ENCODE measurements around the gene SLC6A18. TPM values are rescaled to one million over a fixed set of nuclear protein-coding genes. Genes with fewer than 3 reads are reported as not detected.
"Not testable (repeated sequence)": the region's sequence is repeated elsewhere in the genome, so short reads cannot be mapped to it uniquely, and the experiment has no call there.

Gene SLC6A18
- polyA plus RNA-seq, 1 donor (not counting 4 experiments of a cell fraction or from before 2014, with no cell fraction given): not detected

DNA sequence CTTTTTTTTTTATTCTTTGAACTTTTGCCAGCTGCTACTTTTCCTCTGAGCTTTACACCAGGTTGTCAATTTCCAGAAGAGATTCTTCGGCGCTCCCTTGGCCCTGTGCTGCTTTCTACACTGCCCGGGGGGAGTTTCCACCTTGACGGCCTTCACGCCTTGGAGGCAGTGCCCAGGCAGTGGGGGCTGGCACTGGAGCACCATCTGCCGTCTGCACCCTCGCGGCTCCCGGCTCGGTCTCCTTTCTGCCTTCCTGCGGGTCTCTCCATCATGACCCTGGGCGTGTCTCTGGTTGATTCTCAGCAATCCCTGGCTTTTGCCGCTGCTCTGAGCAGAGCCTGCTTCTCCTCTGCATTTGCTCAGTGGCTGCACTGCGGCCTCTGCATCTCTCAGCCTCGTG, 2.9 kb downstream of the SLC6A18 start:
- Histone ChIP-seq H2AFZ (ENCODE audit: control insufficient read depth, low read length) (no peak overlapping the region), H3K27ac (ENCODE audit: control insufficient read depth, insufficient read depth, low read length) (no peak overlapping the region), H3K4me2 (ENCODE audit: control insufficient read depth, extremely low read depth, insufficient read depth, low read depth, low read length) (no peak overlapping the region), H3K4me1 (ENCODE audit: control insufficient read depth, extremely low read depth, insufficient read depth, low read length) (no peaks in the 10 kb centered on the region), H3K9ac (ENCODE audit: control insufficient read depth, extremely low read depth, insufficient read depth, low read length) (no peak overlapping the region), H3K36me3 (ENCODE audit: control insufficient read depth in 2 of 2, extremely low read depth in 1 of 2, insufficient read depth in 2 of 2, low read length in 2 of 2) (no peaks in the 10 kb centered on the region), H3K27me3 (ENCODE audit: control insufficient read depth, extremely low read depth, insufficient read depth, low read length) (peaks cover 2% of the 10 kb centered on the region), H3K9me3 (ENCODE audit: control insufficient read depth, low read depth, low read length) (peaks cover 5% of the 10 kb centered on the region), H3K4me3 (ENCODE audit: control insufficient read depth in 2 of 3, extremely low read depth in 1 of 3, insufficient read depth in 2 of 3, low read depth in 1 of 3, low read length in 3 of 3) (no peak overlapping the region), H3K9me1 (ENCODE audit: control insufficient read depth, extremely low read depth, insufficient read depth, low read length) (no peaks in the 10 kb centered on the region), H3K79me2 (ENCODE audit: control insufficient read depth, insufficient read depth, low read length) (no peaks in the 10 kb centered on the region), H4K20me1 (ENCODE audit: control insufficient read depth, extremely low read depth, insufficient read depth, low read length) (no peaks in the 10 kb centered on the region)
- DNase-seq (ENCODE audit: low read depth, low spot score) (no peak), FAIRE-seq (no peak)
- TF ChIP-seq CTCF (optimal IDR thresholded peaks at IDR 0.05 in 1 of 3, IDR thresholded peaks at IDR 0.05 in 1 of 3, conservative IDR thresholded peaks at IDR 0.05 in 1 of 3; ENCODE audit: extremely low read depth in 1 of 3, insufficient read depth in 2 of 3, low read length in 3 of 3): no peak
- TF ChIP-seq EZH2 (IDR thresholded peaks at IDR 0.05; ENCODE audit: low read length): no peak
- dilution Hi-C loops (cut with MboI; ENCODE audit: extremely low pct_ligation_motif_present, low sequenced_read_pairs): no loop called here

DNA sequence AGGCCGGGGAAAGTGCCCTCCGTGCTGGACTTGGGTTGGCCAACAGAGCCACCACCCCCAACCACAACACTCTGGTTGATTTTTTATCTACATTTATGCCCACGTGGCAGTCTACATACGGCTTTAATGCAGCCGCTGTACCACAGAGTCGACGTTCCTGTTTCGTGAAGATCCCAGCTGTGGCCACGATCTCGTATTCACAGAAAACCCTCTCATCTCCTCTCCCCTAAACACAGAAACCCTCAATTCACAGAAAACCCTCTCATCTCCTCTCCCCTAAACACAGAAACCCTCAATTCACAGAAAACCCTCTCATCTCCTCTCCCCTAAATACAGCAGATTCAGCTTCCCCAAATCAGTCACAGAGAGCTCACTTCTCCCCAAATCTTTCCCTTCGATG, 3.8 kb downstream of the SLC6A18 start:
- H3K4me2 ChIP-seq (ENCODE audit: control insufficient read depth, extremely low read depth, insufficient read depth, low read depth, low read length); H3K36me3 ChIP-seq (ENCODE audit: control insufficient read depth in 2 of 2, extremely low read depth in 1 of 2, insufficient read depth in 2 of 2, low read length in 2 of 2); H3K27me3 ChIP-seq (ENCODE audit: control insufficient read depth, extremely low read depth, insufficient read depth, low read length); H2AFZ ChIP-seq (ENCODE audit: control insufficient read depth, low read length); H3K27ac ChIP-seq (ENCODE audit: control insufficient read depth, insufficient read depth, low read length); H4K20me1 ChIP-seq (ENCODE audit: control insufficient read depth, extremely low read depth, insufficient read depth, low read length); H3K79me2 ChIP-seq (ENCODE audit: control insufficient read depth, insufficient read depth, low read length); dilution Hi-C loops (cut with MboI; ENCODE audit: extremely low pct_ligation_motif_present, low sequenced_read_pairs); H3K4me1 ChIP-seq (ENCODE audit: control insufficient read depth, extremely low read depth, insufficient read depth, low read length); H3K9me3 ChIP-seq (ENCODE audit: control insufficient read depth, low read depth, low read length); FAIRE-seq; H3K4me3 ChIP-seq (ENCODE audit: control insufficient read depth in 2 of 3, extremely low read depth in 1 of 3, insufficient read depth in 2 of 3, low read depth in 1 of 3, low read length in 3 of 3); H3K9me1 ChIP-seq (ENCODE audit: control insufficient read depth, extremely low read depth, insufficient read depth, low read length); DNase-seq (ENCODE audit: low read depth, low spot score); H3K9ac ChIP-seq (ENCODE audit: control insufficient read depth, extremely low read depth, insufficient read depth, low read length): not testable (repeated sequence)

DNA sequence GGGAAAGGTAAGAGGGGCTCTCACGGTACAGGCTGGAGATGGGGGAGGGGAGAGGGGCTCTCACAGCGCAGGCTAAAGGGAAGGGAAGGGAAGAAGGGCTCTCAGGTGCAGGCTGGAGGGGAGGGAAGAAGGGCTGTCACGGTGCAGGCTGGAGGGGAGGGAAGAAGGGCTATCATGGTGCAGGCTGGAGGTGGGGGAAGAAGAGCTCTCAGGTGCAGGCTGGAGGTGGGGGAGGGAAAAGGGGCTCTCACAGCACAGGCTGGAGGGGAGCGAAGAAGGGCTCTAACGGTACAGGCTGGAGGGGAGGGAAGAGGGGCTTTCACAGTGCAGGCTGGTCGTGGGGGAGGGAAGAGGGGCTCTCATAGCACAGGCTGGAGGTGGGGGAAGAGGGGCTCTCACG, 4.6 kb downstream of the SLC6A18 start:
- no peak overlapping the region for H3K4me2 ChIP-seq (ENCODE audit: control insufficient read depth, extremely low read depth, insufficient read depth, low read depth, low read length)
- H3K9me3 ChIP-seq (ENCODE audit: control insufficient read depth, low read depth, low read length): peaks cover 5% of the 10 kb centered on the region
- FAIRE-seq (no peak), DNase-seq (ENCODE audit: low read depth, low spot score) (no peak)
- H3K4me1 ChIP-seq (ENCODE audit: control insufficient read depth, extremely low read depth, insufficient read depth, low read length): no peaks in the 10 kb centered on the region
- no peak for TF ChIP-seq EZH2 (IDR thresholded peaks at IDR 0.05; ENCODE audit: low read length)
- TF ChIP-seq CTCF (optimal IDR thresholded peaks at IDR 0.05 in 1 of 3, IDR thresholded peaks at IDR 0.05 in 1 of 3, conservative IDR thresholded peaks at IDR 0.05 in 1 of 3; ENCODE audit: extremely low read depth in 1 of 3, insufficient read depth in 2 of 3, low read length in 3 of 3): no peak
- no peaks in the 10 kb centered on the region for H3K9me1 ChIP-seq (ENCODE audit: control insufficient read depth, extremely low read depth, insufficient read depth, low read length)
- H2AFZ ChIP-seq (ENCODE audit: control insufficient read depth, low read length): no peak overlapping the region
- H3K79me2 ChIP-seq (ENCODE audit: control insufficient read depth, insufficient read depth, low read length): no peaks in the 10 kb centered on the region
- H4K20me1 ChIP-seq (ENCODE audit: control insufficient read depth, extremely low read depth, insufficient read depth, low read length): no peaks in the 10 kb centered on the region
- dilution Hi-C loops (cut with MboI; ENCODE audit: extremely low pct_ligation_motif_present, low sequenced_read_pairs): no loop called here
- peaks cover 2% of the 10 kb centered on the region for H3K27me3 ChIP-seq (ENCODE audit: control insufficient read depth, extremely low read depth, insufficient read depth, low read length)
- no peak overlapping the region for H3K4me3 ChIP-seq (ENCODE audit: control insufficient read depth in 2 of 3, extremely low read depth in 1 of 3, insufficient read depth in 2 of 3, low read depth in 1 of 3, low read length in 3 of 3)
- H3K27ac ChIP-seq (ENCODE audit: control insufficient read depth, insufficient read depth, low read length): no peak overlapping the region
- no peaks in the 10 kb centered on the region for H3K36me3 ChIP-seq (ENCODE audit: control insufficient read depth in 2 of 2, extremely low read depth in 1 of 2, insufficient read depth in 2 of 2, low read length in 2 of 2)
- H3K9ac ChIP-seq (ENCODE audit: control insufficient read depth, extremely low read depth, insufficient read depth, low read length): no peak overlapping the region
